ENCODE measurements around the gene FOCAD. TPM values are rescaled to one million over a fixed set of nuclear protein-coding genes. Genes with fewer than 3 reads are reported as not detected.
A peak's percentile ranks its signal among the peaks of the same experiment; 100 is the strongest.

Gene FOCAD
- total RNA-seq, 1 experiment from 2014 or later = 40.7 TPM

DNA sequence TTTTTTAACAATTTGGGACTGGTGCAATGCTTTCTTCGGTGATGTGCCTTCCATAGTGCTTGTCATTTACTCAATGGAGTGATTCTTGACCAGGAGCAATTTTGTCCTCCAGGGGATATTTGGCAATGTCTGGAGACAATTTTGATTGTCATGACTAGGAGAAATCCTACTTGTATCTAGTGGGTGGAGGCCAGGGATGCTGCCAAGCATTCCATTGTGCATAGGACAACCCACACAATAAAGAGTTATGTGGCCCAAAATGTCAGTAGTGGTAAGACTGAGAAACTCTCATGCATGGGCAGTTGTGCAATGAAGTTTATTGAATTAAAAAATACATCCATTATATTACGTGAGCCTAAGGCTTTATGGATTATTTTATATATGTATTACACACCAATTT is 70.5 kb downstream of the FOCAD start:
- ATAC-seq (no peak), DNase-seq (ENCODE audit: low read depth, low spot score) (no peak)
- no peak overlapping the region for H3K9ac ChIP-seq (ENCODE audit: low read length)
- no peak overlapping the region for H3K4me3 ChIP-seq (replicated peaks in 1 of 2; ENCODE audit: low read depth in 1 of 2, low read length in 2 of 2)
- H2AFZ ChIP-seq (ENCODE audit: low read depth, low read length, poor library complexity, severe bottlenecking) = no peak overlapping the region
- TF ChIP-seq SP1 (IDR thresholded peaks at IDR 0.05; ENCODE audit: low read depth) (no peak), YY1 (IDR thresholded peaks at IDR 0.05; ENCODE audit: extremely low read depth, insufficient replicate concordance, low read depth, low read length) (no peak), EZH2phosphoT487 (IDR thresholded peaks at IDR 0.05; ENCODE audit: borderline replicate concordance) (no peak), RAD21 (IDR thresholded peaks at IDR 0.05; ENCODE audit: low read depth) (no peak)
- TF ChIP-seq, protein P1, sequence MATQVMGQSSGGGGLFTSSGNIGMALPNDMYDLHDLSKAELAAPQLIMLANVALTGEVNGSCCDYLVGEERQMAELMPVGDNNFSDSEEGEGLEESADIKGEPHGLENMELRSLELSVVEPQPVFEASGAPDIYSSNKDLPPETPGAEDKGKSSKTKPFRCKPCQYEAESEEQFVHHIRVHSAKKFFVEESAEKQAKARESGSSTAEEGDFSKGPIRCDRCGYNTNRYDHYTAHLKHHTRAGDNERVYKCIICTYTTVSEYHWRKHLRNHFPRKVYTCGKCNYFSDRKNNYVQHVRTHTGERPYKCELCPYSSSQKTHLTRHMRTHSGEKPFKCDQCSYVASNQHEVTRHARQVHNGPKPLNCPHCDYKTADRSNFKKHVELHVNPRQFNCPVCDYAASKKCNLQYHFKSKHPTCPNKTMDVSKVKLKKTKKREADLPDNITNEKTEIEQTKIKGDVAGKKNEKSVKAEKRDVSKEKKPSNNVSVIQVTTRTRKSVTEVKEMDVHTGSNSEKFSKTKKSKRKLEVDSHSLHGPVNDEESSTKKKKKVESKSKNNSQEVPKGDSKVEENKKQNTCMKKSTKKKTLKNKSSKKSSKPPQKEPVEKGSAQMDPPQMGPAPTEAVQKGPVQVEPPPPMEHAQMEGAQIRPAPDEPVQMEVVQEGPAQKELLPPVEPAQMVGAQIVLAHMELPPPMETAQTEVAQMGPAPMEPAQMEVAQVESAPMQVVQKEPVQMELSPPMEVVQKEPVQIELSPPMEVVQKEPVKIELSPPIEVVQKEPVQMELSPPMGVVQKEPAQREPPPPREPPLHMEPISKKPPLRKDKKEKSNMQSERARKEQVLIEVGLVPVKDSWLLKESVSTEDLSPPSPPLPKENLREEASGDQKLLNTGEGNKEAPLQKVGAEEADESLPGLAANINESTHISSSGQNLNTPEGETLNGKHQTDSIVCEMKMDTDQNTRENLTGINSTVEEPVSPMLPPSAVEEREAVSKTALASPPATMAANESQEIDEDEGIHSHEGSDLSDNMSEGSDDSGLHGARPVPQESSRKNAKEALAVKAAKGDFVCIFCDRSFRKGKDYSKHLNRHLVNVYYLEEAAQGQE (IDR thresholded peaks at IDR 0.05; ENCODE audit: low read depth) = no peak
- TF ChIP-seq, protein P2, sequence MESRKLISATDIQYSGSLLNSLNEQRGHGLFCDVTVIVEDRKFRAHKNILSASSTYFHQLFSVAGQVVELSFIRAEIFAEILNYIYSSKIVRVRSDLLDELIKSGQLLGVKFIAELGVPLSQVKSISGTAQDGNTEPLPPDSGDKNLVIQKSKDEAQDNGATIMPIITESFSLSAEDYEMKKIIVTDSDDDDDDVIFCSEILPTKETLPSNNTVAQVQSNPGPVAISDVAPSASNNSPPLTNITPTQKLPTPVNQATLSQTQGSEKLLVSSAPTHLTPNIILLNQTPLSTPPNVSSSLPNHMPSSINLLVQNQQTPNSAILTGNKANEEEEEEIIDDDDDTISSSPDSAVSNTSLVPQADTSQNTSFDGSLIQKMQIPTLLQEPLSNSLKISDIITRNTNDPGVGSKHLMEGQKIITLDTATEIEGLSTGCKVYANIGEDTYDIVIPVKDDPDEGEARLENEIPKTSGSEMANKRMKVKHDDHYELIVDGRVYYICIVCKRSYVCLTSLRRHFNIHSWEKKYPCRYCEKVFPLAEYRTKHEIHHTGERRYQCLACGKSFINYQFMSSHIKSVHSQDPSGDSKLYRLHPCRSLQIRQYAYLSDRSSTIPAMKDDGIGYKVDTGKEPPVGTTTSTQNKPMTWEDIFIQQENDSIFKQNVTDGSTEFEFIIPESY (IDR thresholded peaks at IDR 0.05; ENCODE audit: extremely low read depth, insufficient replicate concordance, low read length) = no peak
- intact Hi-C loops (cut with micrococcal nuclease) = no loop called here
- H3K27ac ChIP-seq (ENCODE audit: low read depth, low read length) = no peak overlapping the region
- no peaks in the 10 kb centered on the region for H3K9me2 ChIP-seq (ENCODE audit: insufficient read depth)
- H3K9me3 ChIP-seq (ENCODE audit: control insufficient read depth in 1 of 2, insufficient read depth in 1 of 2, low read depth in 1 of 2, low read length in 2 of 2) = no peaks in the 10 kb centered on the region
- BruUV-seq (replicated peaks) = no TSS peak
- peaks cover 4% of the 10 kb centered on the region; the same call in 1 of the 2 replicates for H4K20me1 ChIP-seq (ENCODE audit: insufficient read depth)
- no peaks in the 10 kb centered on the region for H3K79me2 ChIP-seq (ENCODE audit: insufficient read depth, low read length)
- CTCF ChIA-PET = no interaction called here
- H3K27me3 ChIP-seq (ENCODE audit: insufficient read depth, low read length) = no peaks in the 10 kb centered on the region
- no peaks in the 10 kb centered on the region for H3K36me3 ChIP-seq (ENCODE audit: control insufficient read depth in 1 of 2, insufficient read depth in 2 of 2, low read length in 2 of 2)
- RAD21 ChIA-PET (ENCODE audit: low non-redundant PET in 1 of 2, low total read pairs in 2 of 2, uncharacterized antibody in 2 of 2, unreplicated experiment in 2 of 2) = no interaction called here
- peak overlapping the region; percentile 6; the same call in 1 of the 2 replicates for H3K4me2 ChIP-seq (ENCODE audit: low read length)
- peaks cover 20 to 28% of the 10 kb centered on the region in 2 experiments for H3K4me1 ChIP-seq (ENCODE audit: control insufficient read depth in 1 of 2, insufficient read depth in 2 of 2, low read length in 2 of 2)
- POLR2A ChIA-PET = no interaction called here

Data from HCT116 (cell line).